SK-N-SH treated with all-trans-retinoic acid at 6 μM for 48 hours (cell line): ENCODE data around the gene UST.

Experiments used
- ATAC-seq: fragments of 200-7000 bp; cut with Tn5 transposase; 3 replicates; pipeline ENCODE4 v1.9.1; 2020; ENCODE audit warnings: mild to moderate bottlenecking, moderate library complexity
- ARNTL ChIP-seq: fragments of 450-650 bp; formaldehyde crosslinking; IDR thresholded peaks from 2 replicates; pipeline ENCODE4 v1.5.0; 2020; ENCODE audit warnings: low read depth, mild to moderate bottlenecking, moderate library complexity, borderline replicate concordance
- BACH2 ChIP-seq: fragments of 250-450 bp; sonication (Bioruptor Pico); IDR thresholded peaks from 2 replicates; pipeline ENCODE4 v1.9.0; 2021; ENCODE audit warnings: mild to moderate bottlenecking, borderline replicate concordance
- CSDC2 ChIP-seq: fragments of 250-450 bp; sonication (Bioruptor Pico); IDR thresholded peaks from 2 replicates; pipeline ENCODE4 v1.5.0; 2020; ENCODE audit warnings: mild to moderate bottlenecking, moderate library complexity
- ESRRG ChIP-seq: fragments of 250-450 bp; sonication (Bioruptor Pico); IDR thresholded peaks from 2 replicates; pipeline ENCODE4 v1.6.1; 2021; ENCODE audit warnings: mild to moderate bottlenecking
- GLIS3 ChIP-seq: fragments of 250-450 bp; sonication (Bioruptor Pico); IDR thresholded peaks from 2 replicates; pipeline ENCODE4 v1.5.0; 2020; ENCODE audit warnings: mild to moderate bottlenecking, moderate library complexity
- ISL1 ChIP-seq: fragments of 250-450 bp; sonication (Bioruptor Pico); IDR thresholded peaks from 2 replicates; pipeline ENCODE4 v2.1.2; 2022; ENCODE audit warnings: mild to moderate bottlenecking, moderate library complexity
- PPARA ChIP-seq: fragments of 250-450 bp; sonication (Bioruptor Pico); IDR thresholded peaks from 2 replicates; pipeline ENCODE4 v1.5.0; 2020; ENCODE audit warnings: mild to moderate bottlenecking, borderline replicate concordance
- RARB ChIP-seq: fragments of 250-450 bp; sonication (Bioruptor Pico); IDR thresholded peaks from 2 replicates; pipeline ENCODE4 v1.8.0; 2021; ENCODE audit warnings: mild to moderate bottlenecking, moderate library complexity
- SNAI2 ChIP-seq: fragments of 250-450 bp; sonication (Bioruptor Pico); IDR thresholded peaks from 2 replicates; pipeline ENCODE4 v1.5.0; 2020; ENCODE audit warnings: mild to moderate bottlenecking, moderate library complexity
- TCF4 ChIP-seq: fragments of 250-450 bp; sonication (Bioruptor Pico); IDR thresholded peaks from 2 replicates; pipeline ENCODE4 v1.8.0; 2021; ENCODE audit warnings: mild to moderate bottlenecking, moderate library complexity, borderline replicate concordance
- TOX ChIP-seq: fragments of 250-450 bp; sonication (Bioruptor Pico); IDR thresholded peaks from 2 replicates; pipeline ENCODE4 v1.8.0; 2021; ENCODE audit warnings: mild to moderate bottlenecking, moderate library complexity, borderline replicate concordance
- TSHZ2 ChIP-seq: fragments of 250-450 bp; sonication (Bioruptor Pico); IDR thresholded peaks from 2 replicates; pipeline ENCODE4 v1.5.0; 2020; ENCODE audit warnings: mild to moderate bottlenecking, moderate library complexity
- ZC3H10 ChIP-seq: fragments of 250-450 bp; sonication (Bioruptor Pico); IDR thresholded peaks from 2 replicates; pipeline ENCODE4 v1.5.1; 2021; ENCODE audit warnings: mild to moderate bottlenecking, moderate library complexity
- ZFP3 ChIP-seq: fragments of 250-450 bp; sonication (Bioruptor Pico); IDR thresholded peaks from 2 replicates; pipeline ENCODE4 v1.5.0; 2020; ENCODE audit warnings: mild to moderate bottlenecking, moderate library complexity
- ZFP30 ChIP-seq: fragments of 450-650 bp; formaldehyde crosslinking; IDR thresholded peaks from 2 replicates; pipeline ENCODE4 v1.5.0; 2022; ENCODE audit warnings: mild to moderate bottlenecking, moderate library complexity
- ZNF565 ChIP-seq: fragments of 450-650 bp; formaldehyde crosslinking; conservative IDR thresholded peaks from 2 replicates; pipeline ENCODE4 v1.5.0; 2020; ENCODE audit warnings: low read depth, mild to moderate bottlenecking, moderate library complexity
- ZNF70 ChIP-seq: fragments of 450-650 bp; formaldehyde crosslinking; IDR thresholded peaks from 2 replicates; pipeline ENCODE4 v1.5.0; 2020; ENCODE audit warnings: mild to moderate bottlenecking, moderate library complexity
- ZNF8 ChIP-seq: fragments of 450-650 bp; formaldehyde crosslinking; IDR thresholded peaks from 2 replicates; pipeline ENCODE4 v1.5.0; 2020; ENCODE audit warnings: mild to moderate bottlenecking, moderate library complexity
- TF ChIP-seq, protein P1 (sequence below): fragments of 250-450 bp; sonication (Bioruptor Pico); IDR thresholded peaks from 2 replicates; pipeline ENCODE4 v1.8.0; 2020; ENCODE audit warnings: mild to moderate bottlenecking, moderate library complexity, borderline replicate concordance
- TF ChIP-seq, protein P2 (sequence below): fragments of 250-450 bp; sonication (Bioruptor Pico); IDR thresholded peaks from 2 replicates; pipeline ENCODE4 v1.5.1; 2020; ENCODE audit warnings: low read depth, mild to moderate bottlenecking, moderate library complexity
- TF ChIP-seq, protein P3 (sequence below): fragments of 250-450 bp; sonication (Bioruptor Pico); IDR thresholded peaks from 2 replicates; pipeline ENCODE4 v1.8.0; 2021; ENCODE audit warnings: low read depth, mild to moderate bottlenecking, moderate library complexity, borderline replicate concordance
- TF ChIP-seq, protein P4 (sequence below): fragments of 250-450 bp; sonication (Bioruptor Pico); IDR thresholded peaks from 2 replicates; pipeline ENCODE4 v1.5.1; 2021; ENCODE audit warnings: mild to moderate bottlenecking, moderate library complexity

UST gene

DNA sequence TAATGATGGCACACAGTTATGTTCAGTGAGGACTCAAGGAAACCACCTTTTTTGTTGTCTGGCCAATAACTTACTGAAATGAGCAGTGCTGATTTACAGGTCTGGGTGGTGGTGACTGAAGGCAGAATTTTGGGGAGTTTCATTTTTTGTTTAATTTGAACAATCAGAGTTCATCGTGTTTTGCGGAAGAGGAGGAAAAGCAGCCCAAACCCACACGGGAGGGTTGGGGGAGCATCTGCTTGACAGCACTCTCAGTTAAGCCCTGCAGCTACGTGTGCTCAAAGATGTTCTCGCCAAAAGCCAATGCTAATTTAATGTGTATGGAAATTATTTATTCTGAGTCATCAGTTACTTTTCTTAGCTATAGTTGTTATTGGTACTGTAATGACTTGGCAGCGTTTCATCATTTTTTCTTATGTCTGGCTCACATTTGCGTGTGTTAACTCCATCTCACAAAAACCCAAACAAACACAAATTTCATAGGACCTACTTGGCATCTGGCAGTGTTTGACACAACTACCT is 89.2 kb downstream of the UST start:
- ATAC-seq = peak; percentile 51
- TF ChIP-seq ESRRG (CRISPR knock-in tag) (no peak), ZNF70 (CRISPR knock-in tag) (no peak), PPARA (no peak), SNAI2 (CRISPR knock-in tag) (no peak), ZFP3 (CRISPR knock-in tag) (no peak), RARB (no peak), ISL1 (CRISPR knock-in tag) (no peak), GLIS3 (no peak), TCF4 (CRISPR knock-in tag) (no peak), TOX (no peak), ZFP30 (CRISPR knock-in tag) (no peak), ZC3H10 (CRISPR knock-in tag) (no peak), ZNF8 (CRISPR knock-in tag) (no peak), ZNF565 (CRISPR knock-in tag) (no peak), TSHZ2 (no peak), ARNTL (CRISPR knock-in tag) (no peak)
- TF ChIP-seq, protein P1, sequence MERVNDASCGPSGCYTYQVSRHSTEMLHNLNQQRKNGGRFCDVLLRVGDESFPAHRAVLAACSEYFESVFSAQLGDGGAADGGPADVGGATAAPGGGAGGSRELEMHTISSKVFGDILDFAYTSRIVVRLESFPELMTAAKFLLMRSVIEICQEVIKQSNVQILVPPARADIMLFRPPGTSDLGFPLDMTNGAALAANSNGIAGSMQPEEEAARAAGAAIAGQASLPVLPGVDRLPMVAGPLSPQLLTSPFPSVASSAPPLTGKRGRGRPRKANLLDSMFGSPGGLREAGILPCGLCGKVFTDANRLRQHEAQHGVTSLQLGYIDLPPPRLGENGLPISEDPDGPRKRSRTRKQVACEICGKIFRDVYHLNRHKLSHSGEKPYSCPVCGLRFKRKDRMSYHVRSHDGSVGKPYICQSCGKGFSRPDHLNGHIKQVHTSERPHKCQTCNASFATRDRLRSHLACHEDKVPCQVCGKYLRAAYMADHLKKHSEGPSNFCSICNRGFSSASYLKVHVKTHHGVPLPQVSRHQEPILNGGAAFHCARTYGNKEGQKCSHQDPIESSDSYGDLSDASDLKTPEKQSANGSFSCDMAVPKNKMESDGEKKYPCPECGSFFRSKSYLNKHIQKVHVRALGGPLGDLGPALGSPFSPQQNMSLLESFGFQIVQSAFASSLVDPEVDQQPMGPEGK (CRISPR knock-in tag) = no peak
- TF ChIP-seq, protein P2, sequence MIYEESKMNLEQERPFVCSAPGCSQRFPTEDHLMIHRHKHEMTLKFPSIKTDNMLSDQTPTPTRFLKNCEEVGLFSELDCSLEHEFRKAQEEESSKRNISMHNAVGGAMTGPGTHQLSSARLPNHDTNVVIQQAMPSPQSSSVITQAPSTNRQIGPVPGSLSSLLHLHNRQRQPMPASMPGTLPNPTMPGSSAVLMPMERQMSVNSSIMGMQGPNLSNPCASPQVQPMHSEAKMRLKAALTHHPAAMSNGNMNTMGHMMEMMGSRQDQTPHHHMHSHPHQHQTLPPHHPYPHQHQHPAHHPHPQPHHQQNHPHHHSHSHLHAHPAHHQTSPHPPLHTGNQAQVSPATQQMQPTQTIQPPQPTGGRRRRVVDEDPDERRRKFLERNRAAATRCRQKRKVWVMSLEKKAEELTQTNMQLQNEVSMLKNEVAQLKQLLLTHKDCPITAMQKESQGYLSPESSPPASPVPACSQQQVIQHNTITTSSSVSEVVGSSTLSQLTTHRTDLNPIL (CRISPR knock-in tag) = no peak
- TF ChIP-seq, protein P3, sequence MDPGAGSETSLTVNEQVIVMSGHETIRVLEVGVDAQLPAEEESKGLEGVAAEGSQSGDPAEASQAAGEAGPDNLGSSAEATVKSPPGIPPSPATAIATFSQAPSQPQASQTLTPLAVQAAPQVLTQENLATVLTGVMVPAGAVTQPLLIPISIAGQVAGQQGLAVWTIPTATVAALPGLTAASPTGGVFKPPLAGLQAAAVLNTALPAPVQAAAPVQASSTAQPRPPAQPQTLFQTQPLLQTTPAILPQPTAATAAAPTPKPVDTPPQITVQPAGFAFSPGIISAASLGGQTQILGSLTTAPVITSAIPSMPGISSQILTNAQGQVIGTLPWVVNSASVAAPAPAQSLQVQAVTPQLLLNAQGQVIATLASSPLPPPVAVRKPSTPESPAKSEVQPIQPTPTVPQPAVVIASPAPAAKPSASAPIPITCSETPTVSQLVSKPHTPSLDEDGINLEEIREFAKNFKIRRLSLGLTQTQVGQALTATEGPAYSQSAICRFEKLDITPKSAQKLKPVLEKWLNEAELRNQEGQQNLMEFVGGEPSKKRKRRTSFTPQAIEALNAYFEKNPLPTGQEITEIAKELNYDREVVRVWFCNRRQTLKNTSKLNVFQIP (CRISPR knock-in tag) = no peak
- TF ChIP-seq, protein P4, sequence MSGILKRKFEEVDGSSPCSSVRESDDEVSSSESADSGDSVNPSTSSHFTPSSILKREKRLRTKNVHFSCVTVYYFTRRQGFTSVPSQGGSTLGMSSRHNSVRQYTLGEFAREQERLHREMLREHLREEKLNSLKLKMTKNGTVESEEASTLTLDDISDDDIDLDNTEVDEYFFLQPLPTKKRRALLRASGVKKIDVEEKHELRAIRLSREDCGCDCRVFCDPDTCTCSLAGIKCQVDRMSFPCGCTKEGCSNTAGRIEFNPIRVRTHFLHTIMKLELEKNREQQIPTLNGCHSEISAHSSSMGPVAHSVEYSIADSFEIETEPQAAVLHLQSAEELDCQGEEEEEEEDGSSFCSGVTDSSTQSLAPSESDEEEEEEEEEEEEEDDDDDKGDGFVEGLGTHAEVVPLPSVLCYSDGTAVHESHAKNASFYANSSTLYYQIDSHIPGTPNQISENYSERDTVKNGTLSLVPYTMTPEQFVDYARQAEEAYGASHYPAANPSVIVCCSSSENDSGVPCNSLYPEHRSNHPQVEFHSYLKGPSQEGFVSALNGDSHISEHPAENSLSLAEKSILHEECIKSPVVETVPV (CRISPR knock-in tag) = no peak

GRCh38 chr6:148836751-148837150 is 89.9 kb downstream of the UST start:
- ATAC-seq = no peak
- TF ChIP-seq SNAI2 (CRISPR knock-in tag) (no peak), ESRRG (CRISPR knock-in tag) (no peak), ZFP30 (CRISPR knock-in tag) (no peak), ZNF70 (CRISPR knock-in tag) (no peak), PPARA (no peak), TCF4 (CRISPR knock-in tag) (no peak), RARB (no peak), CSDC2 (CRISPR knock-in tag) (no peak), ARNTL (CRISPR knock-in tag) (no peak), BACH2 (CRISPR knock-in tag) (no peak), GLIS3 (no peak), TSHZ2 (no peak), ZNF8 (CRISPR knock-in tag) (no peak), TOX (no peak)
- TF ChIP-seq, protein P4 (CRISPR knock-in tag) = no peak
- TF ChIP-seq, protein P2 (CRISPR knock-in tag) = no peak
